ENCODE data around the gene IGF2R. TPM values are rescaled to one million over a fixed set of nuclear protein-coding genes. Genes with fewer than 3 reads are reported as not detected.

The IGF2R gene
- polyA plus RNA-seq, 1 donor (not counting 4 experiments of a cell fraction or from before 2014, with no cell fraction given): 40.9 TPM

DNA sequence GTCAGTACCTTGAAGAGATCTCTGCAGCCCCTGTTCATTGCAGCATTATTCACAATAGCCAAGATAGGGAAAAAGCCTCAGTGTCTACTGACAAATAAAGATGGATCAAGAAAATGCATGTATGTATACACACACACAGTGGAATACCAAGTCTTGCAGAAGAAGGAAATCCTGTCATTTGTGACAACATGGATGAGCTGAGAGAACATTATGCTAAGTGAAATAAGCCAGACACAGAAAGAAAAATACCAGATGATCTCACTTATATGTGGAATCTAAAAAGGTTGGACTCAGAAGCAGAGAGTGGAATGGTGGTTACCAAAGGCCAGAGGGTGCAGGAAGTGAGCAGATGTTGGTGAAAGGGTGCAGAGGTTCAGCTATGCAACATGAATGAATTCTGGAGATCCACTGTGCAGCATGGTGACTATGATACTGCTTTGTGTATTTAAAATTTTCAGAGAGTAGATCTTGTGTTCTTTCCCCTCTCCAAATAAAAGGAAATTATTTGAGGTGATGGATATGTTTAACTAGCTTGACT lies 141.8 kb downstream of the IGF2R start:
- no peaks in the 10 kb centered on the region for H4K20me1 ChIP-seq (ENCODE audit: control insufficient read depth, extremely low read depth, insufficient read depth, low read length)
- H3K27ac ChIP-seq (ENCODE audit: control insufficient read depth, insufficient read depth, low read length): no peak overlapping the region
- dilution Hi-C loops (cut with MboI; ENCODE audit: extremely low pct_ligation_motif_present, low sequenced_read_pairs): no loop called here
- H3K36me3 ChIP-seq (ENCODE audit: control insufficient read depth in 2 of 2, extremely low read depth in 1 of 2, insufficient read depth in 2 of 2, low read length in 2 of 2): peaks cover 9% of the 10 kb centered on the region in 2 experiments
- H3K9me3 ChIP-seq (ENCODE audit: control insufficient read depth, low read depth, low read length): no peaks in the 10 kb centered on the region
- FAIRE-seq (no peak), DNase-seq (ENCODE audit: low read depth, low spot score) (no peak)
- H2AFZ ChIP-seq (ENCODE audit: control insufficient read depth, low read length): no peak overlapping the region
- no peaks in the 10 kb centered on the region for H3K9me1 ChIP-seq (ENCODE audit: control insufficient read depth, extremely low read depth, insufficient read depth, low read length)
- H3K4me2 ChIP-seq (ENCODE audit: control insufficient read depth, extremely low read depth, insufficient read depth, low read depth, low read length): no peak overlapping the region
- H3K79me2 ChIP-seq (ENCODE audit: control insufficient read depth, insufficient read depth, low read length): no peaks in the 10 kb centered on the region
- no peaks in the 10 kb centered on the region for H3K27me3 ChIP-seq (ENCODE audit: control insufficient read depth, extremely low read depth, insufficient read depth, low read length)
- H3K4me1 ChIP-seq (ENCODE audit: control insufficient read depth, extremely low read depth, insufficient read depth, low read length): no peaks in the 10 kb centered on the region
- no peak overlapping the region for H3K9ac ChIP-seq (ENCODE audit: control insufficient read depth, extremely low read depth, insufficient read depth, low read length)
- H3K4me3 ChIP-seq (ENCODE audit: control insufficient read depth in 2 of 3, extremely low read depth in 1 of 3, insufficient read depth in 2 of 3, low read depth in 1 of 3, low read length in 3 of 3): no peak overlapping the region
- TF ChIP-seq, protein P1, sequence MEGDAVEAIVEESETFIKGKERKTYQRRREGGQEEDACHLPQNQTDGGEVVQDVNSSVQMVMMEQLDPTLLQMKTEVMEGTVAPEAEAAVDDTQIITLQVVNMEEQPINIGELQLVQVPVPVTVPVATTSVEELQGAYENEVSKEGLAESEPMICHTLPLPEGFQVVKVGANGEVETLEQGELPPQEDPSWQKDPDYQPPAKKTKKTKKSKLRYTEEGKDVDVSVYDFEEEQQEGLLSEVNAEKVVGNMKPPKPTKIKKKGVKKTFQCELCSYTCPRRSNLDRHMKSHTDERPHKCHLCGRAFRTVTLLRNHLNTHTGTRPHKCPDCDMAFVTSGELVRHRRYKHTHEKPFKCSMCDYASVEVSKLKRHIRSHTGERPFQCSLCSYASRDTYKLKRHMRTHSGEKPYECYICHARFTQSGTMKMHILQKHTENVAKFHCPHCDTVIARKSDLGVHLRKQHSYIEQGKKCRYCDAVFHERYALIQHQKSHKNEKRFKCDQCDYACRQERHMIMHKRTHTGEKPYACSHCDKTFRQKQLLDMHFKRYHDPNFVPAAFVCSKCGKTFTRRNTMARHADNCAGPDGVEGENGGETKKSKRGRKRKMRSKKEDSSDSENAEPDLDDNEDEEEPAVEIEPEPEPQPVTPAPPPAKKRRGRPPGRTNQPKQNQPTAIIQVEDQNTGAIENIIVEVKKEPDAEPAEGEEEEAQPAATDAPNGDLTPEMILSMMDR (optimal IDR thresholded peaks at IDR 0.05 in 1 of 3, IDR thresholded peaks at IDR 0.05 in 1 of 3, conservative IDR thresholded peaks at IDR 0.05 in 1 of 3; ENCODE audit: extremely low read depth in 1 of 3, insufficient read depth in 2 of 3, low read length in 3 of 3): no peak
- no peak for TF ChIP-seq EZH2 (IDR thresholded peaks at IDR 0.05; ENCODE audit: low read length)

GRCh38 chr6:160111806-160112205 lies 142.9 kb downstream of the IGF2R start:
- dilution Hi-C loops (cut with MboI; ENCODE audit: extremely low pct_ligation_motif_present, low sequenced_read_pairs): no loop called here
- FAIRE-seq: no peak

More at GRCh38 chr6:160111806-160112205, 142.9 kb downstream of the IGF2R start:
- Histone ChIP-seq H4K20me1 (ENCODE audit: control insufficient read depth, extremely low read depth, insufficient read depth, low read length) (no peaks in the 10 kb centered on the region), H3K9ac (ENCODE audit: control insufficient read depth, extremely low read depth, insufficient read depth, low read length) (no peak overlapping the region), H3K79me2 (ENCODE audit: control insufficient read depth, insufficient read depth, low read length) (no peaks in the 10 kb centered on the region), H3K27ac (ENCODE audit: control insufficient read depth, insufficient read depth, low read length) (no peak overlapping the region), H3K36me3 (ENCODE audit: control insufficient read depth in 2 of 2, extremely low read depth in 1 of 2, insufficient read depth in 2 of 2, low read length in 2 of 2) (peaks cover 5 to 9% of the 10 kb centered on the region in 2 experiments), H3K4me3 (ENCODE audit: control insufficient read depth in 2 of 3, extremely low read depth in 1 of 3, insufficient read depth in 2 of 3, low read depth in 1 of 3, low read length in 3 of 3) (no peak overlapping the region), H3K27me3 (ENCODE audit: control insufficient read depth, extremely low read depth, insufficient read depth, low read length) (no peaks in the 10 kb centered on the region), H3K4me1 (ENCODE audit: control insufficient read depth, extremely low read depth, insufficient read depth, low read length) (no peaks in the 10 kb centered on the region), H3K9me3 (ENCODE audit: control insufficient read depth, low read depth, low read length) (no peaks in the 10 kb centered on the region), H3K4me2 (ENCODE audit: control insufficient read depth, extremely low read depth, insufficient read depth, low read depth, low read length) (no peak overlapping the region), H3K9me1 (ENCODE audit: control insufficient read depth, extremely low read depth, insufficient read depth, low read length) (no peaks in the 10 kb centered on the region), H2AFZ (ENCODE audit: control insufficient read depth, low read length) (no peak overlapping the region)
- TF ChIP-seq, protein P1 (optimal IDR thresholded peaks at IDR 0.05 in 1 of 3, IDR thresholded peaks at IDR 0.05 in 1 of 3, conservative IDR thresholded peaks at IDR 0.05 in 1 of 3; ENCODE audit: extremely low read depth in 1 of 3, insufficient read depth in 2 of 3, low read length in 3 of 3): no peak
- TF ChIP-seq EZH2 (IDR thresholded peaks at IDR 0.05; ENCODE audit: low read length): no peak
- DNase-seq (ENCODE audit: low read depth, low spot score): no peak

Measured in keratinocyte (primary cell).